Measurements from ENCODE around the gene GPR143.

DNA sequence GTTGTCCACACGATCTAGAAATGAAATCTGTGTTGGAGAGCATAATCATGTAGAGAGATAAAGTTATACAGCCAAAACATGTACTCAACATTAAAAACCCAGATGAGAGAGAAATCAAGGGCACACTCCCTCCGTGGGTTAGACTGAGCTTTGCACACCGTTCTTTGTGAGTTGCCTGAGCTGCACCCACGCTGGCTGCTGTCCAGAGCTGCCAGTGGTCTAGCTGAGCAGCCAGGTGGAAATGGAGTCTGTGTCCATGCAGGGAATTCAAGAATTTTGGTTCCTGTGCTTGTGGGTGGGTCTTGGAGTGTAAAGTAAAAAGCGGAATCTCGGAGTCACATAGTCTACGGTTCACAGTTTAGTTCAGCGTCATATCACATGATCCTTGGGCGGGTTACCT, 84.6 kb downstream of the GPR143 start:
- TF ChIP-seq, protein P1, sequence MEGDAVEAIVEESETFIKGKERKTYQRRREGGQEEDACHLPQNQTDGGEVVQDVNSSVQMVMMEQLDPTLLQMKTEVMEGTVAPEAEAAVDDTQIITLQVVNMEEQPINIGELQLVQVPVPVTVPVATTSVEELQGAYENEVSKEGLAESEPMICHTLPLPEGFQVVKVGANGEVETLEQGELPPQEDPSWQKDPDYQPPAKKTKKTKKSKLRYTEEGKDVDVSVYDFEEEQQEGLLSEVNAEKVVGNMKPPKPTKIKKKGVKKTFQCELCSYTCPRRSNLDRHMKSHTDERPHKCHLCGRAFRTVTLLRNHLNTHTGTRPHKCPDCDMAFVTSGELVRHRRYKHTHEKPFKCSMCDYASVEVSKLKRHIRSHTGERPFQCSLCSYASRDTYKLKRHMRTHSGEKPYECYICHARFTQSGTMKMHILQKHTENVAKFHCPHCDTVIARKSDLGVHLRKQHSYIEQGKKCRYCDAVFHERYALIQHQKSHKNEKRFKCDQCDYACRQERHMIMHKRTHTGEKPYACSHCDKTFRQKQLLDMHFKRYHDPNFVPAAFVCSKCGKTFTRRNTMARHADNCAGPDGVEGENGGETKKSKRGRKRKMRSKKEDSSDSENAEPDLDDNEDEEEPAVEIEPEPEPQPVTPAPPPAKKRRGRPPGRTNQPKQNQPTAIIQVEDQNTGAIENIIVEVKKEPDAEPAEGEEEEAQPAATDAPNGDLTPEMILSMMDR (IDR thresholded peaks at IDR 0.05; ENCODE audit: low read depth, low read length) = no peak
- TF ChIP-seq EZH2phosphoT487 (IDR thresholded peaks at IDR 0.05; ENCODE audit: low read depth) = no peak
